ENCODE data around the gene DLEC1.

The DLEC1 gene

GRCh38 chr3:38039101-38039898 lies at the start of gene DLEC1:
TSS of gene DLEC1 (plus strand) at chr3:38039208. CDS start at chr3:38039226, 18 bp downstream.
- peak in 3 of 4 experiments; percentile 30 to 72 (median 72) for DNase-seq

GRCh38 chr3:37989821-37990480 lies 49.1 kb upstream of the DLEC1 start:
- no peak for DNase-seq

GRCh38 chr3:37990527-37990926 lies 48.5 kb upstream of the DLEC1 start, which contains the start of gene VILL:
TSS of gene VILL (plus strand) at chr3:37990786. CDS start at chr3:37993673, 2,887 bp downstream.
- DNase-seq, result no peak

- DNase-seq, result no peak
These were observed 47.9 kb upstream of the DLEC1 start for GRCh38 chr3:37991109-37991508.

- no peak for DNase-seq
These were observed 47.2 kb upstream of the DLEC1 start for GRCh38 chr3:37991823-37992222.

- DNase-seq, result no peak
These were observed 46.5 kb upstream of the DLEC1 start for GRCh38 chr3:37992271-37993066.

GRCh38 chr3:37993067-37993455 lies 45.9 kb upstream of the DLEC1 start:
- DNase-seq, result no peak

GRCh38 chr3:37993460-37993819 lies 45.6 kb upstream of the DLEC1 start:
- no peak for DNase-seq

GRCh38 chr3:37993820-37994638 lies 45.0 kb upstream of the DLEC1 start:
- DNase-seq, result peak in 3 of 4 experiments; percentile 20 to 43 (median 40)

GRCh38 chr3:37994639-37994972 lies 44.4 kb upstream of the DLEC1 start:
- no peak for DNase-seq

GRCh38 chr3:37995652-37996641 lies 43.1 kb upstream of the DLEC1 start:
- DNase-seq, result no peak

GRCh38 chr3:37996785-37997301 lies 42.2 kb upstream of the DLEC1 start:
- peak; percentile 37 to 85 (median 52) for DNase-seq

GRCh38 chr3:37997342-37997741 lies 41.7 kb upstream of the DLEC1 start:
- DNase-seq, result no peak

GRCh38 chr3:37997791-37998370 lies 41.1 kb upstream of the DLEC1 start:
- no peak for DNase-seq

- no peak for DNase-seq
These were observed 39.2 kb upstream of the DLEC1 start for GRCh38 chr3:37999836-38000235.

- no peak for DNase-seq
These were observed 38.6 kb upstream of the DLEC1 start for GRCh38 chr3:38000242-38000916.

- DNase-seq, result no peak
These were observed 38.0 kb upstream of the DLEC1 start for GRCh38 chr3:38000965-38001455.

GRCh38 chr3:38001456-38002081 lies 37.4 kb upstream of the DLEC1 start:
- DNase-seq, result no peak

- DNase-seq, result no peak
These were observed 36.6 kb upstream of the DLEC1 start for GRCh38 chr3:38002291-38002876.
